ENCODE data around the gene GDF2. TPM values are rescaled to one million over a fixed set of nuclear protein-coding genes. Genes with fewer than 3 reads are reported as not detected.
A peak's percentile ranks its signal among the peaks of the same experiment; 100 is the strongest.

GDF2 gene
- total and polyA plus RNA-seq, 4 donors: not detected

GRCh38 chr10:47287365-47287802, 34.9 kb upstream of the GDF2 start:
- Histone ChIP-seq H3K27ac (ENCODE audit: low read depth in 1 of 2, low read length in 1 of 2) (no peak overlapping the region), H3K36me3 (ENCODE audit: control insufficient read depth in 4 of 4, insufficient read depth in 4 of 4, low read length in 4 of 4) (no peaks in the 10 kb centered on the region), H3K9me3 (ENCODE audit: control insufficient read depth in 4 of 4, insufficient read depth in 3 of 4, low read length in 3 of 4) (peaks cover 0 to 3% (median 0%) of the 10 kb centered on the region in 4 donors), H3K4me1 (ENCODE audit: control insufficient read depth in 5 of 5, insufficient read depth in 5 of 5, low read length in 5 of 5) (peaks cover 0 to 16% (median 3%) of the 10 kb centered on the region in 5 donors), H3K27me3 (ENCODE audit: control insufficient read depth in 3 of 3, insufficient read depth in 3 of 3, low read length in 2 of 3) (no peaks in the 10 kb centered on the region), H3K4me3 (no peak overlapping the region), H3K9ac (ENCODE audit: insufficient read depth in 1 of 2, low read length in 2 of 2) (no peak overlapping the region)
- WGBS, 2 donors: 63 to 82% methylated on average over 12 of the region's 12 CpGs
- no peak for ATAC-seq (ENCODE audit: insufficient read depth, low FRiP score)
- TF ChIP-seq CTCF (IDR thresholded peaks at IDR 0.05; ENCODE audit: control extremely low read depth, extremely low read depth): no peak
- peak; percentile 64 to 80 (median 65) for DNase-seq

- WGBS, 2 donors: 91 to 95% methylated on average over 6 of the region's 6 CpGs
- no peaks in the 10 kb centered on the region for H3K36me3 ChIP-seq (ENCODE audit: control insufficient read depth in 4 of 4, insufficient read depth in 4 of 4, low read length in 4 of 4)
- H3K9ac ChIP-seq (ENCODE audit: insufficient read depth in 1 of 2, low read length in 2 of 2): no peak overlapping the region
- H3K4me3 ChIP-seq: no peak overlapping the region
- DNase-seq (no peak), ATAC-seq (ENCODE audit: insufficient read depth, low FRiP score) (no peak)
- TF ChIP-seq CTCF (IDR thresholded peaks at IDR 0.05; ENCODE audit: control extremely low read depth, extremely low read depth): no peak
- peaks cover 0 to 16% (median 3%) of the 10 kb centered on the region in 5 donors for H3K4me1 ChIP-seq (ENCODE audit: control insufficient read depth in 5 of 5, insufficient read depth in 5 of 5, low read length in 5 of 5)
- H3K27ac ChIP-seq (ENCODE audit: low read depth in 1 of 2, low read length in 1 of 2): no peak overlapping the region
- no peaks in the 10 kb centered on the region for H3K27me3 ChIP-seq (ENCODE audit: control insufficient read depth in 3 of 3, insufficient read depth in 3 of 3, low read length in 2 of 3)
- H3K9me3 ChIP-seq (ENCODE audit: control insufficient read depth in 4 of 4, insufficient read depth in 3 of 4, low read length in 3 of 4): peaks cover 0 to 3% (median 0%) of the 10 kb centered on the region in 4 donors
Measured at GRCh38 chr10:47287805-47288204, 34.4 kb upstream of the GDF2 start.

- WGBS, 2 donors: 87 to 92% methylated on average over 8 of the region's 8 CpGs
- peaks cover 0 to 16% (median 3%) of the 10 kb centered on the region in 5 donors for H3K4me1 ChIP-seq (ENCODE audit: control insufficient read depth in 5 of 5, insufficient read depth in 5 of 5, low read length in 5 of 5)
- H3K36me3 ChIP-seq (ENCODE audit: control insufficient read depth in 4 of 4, insufficient read depth in 4 of 4, low read length in 4 of 4): no peaks in the 10 kb centered on the region
- H3K4me3 ChIP-seq: no peak overlapping the region
- no peak for ATAC-seq (ENCODE audit: insufficient read depth, low FRiP score)
- peaks cover 0 to 3% (median 0%) of the 10 kb centered on the region in 4 donors for H3K9me3 ChIP-seq (ENCODE audit: control insufficient read depth in 4 of 4, insufficient read depth in 3 of 4, low read length in 3 of 4)
- TF ChIP-seq CTCF (IDR thresholded peaks at IDR 0.05; ENCODE audit: control extremely low read depth, extremely low read depth): no peak
- H3K9ac ChIP-seq (ENCODE audit: insufficient read depth in 1 of 2, low read length in 2 of 2): no peak overlapping the region
- H3K27me3 ChIP-seq (ENCODE audit: control insufficient read depth in 3 of 3, insufficient read depth in 3 of 3, low read length in 2 of 3): no peaks in the 10 kb centered on the region
- no peak for DNase-seq
- H3K27ac ChIP-seq (ENCODE audit: low read depth in 1 of 2, low read length in 1 of 2): no peak overlapping the region
Measured at GRCh38 chr10:47288236-47288635, 34.0 kb upstream of the GDF2 start.

- no peak overlapping the region for H3K9ac ChIP-seq (ENCODE audit: insufficient read depth in 1 of 2, low read length in 2 of 2)
- H3K27ac ChIP-seq (ENCODE audit: low read depth in 1 of 2, low read length in 1 of 2): no peak overlapping the region
- no peaks in the 10 kb centered on the region for H3K36me3 ChIP-seq (ENCODE audit: control insufficient read depth in 4 of 4, insufficient read depth in 4 of 4, low read length in 4 of 4)
- no peak for TF ChIP-seq CTCF (IDR thresholded peaks at IDR 0.05; ENCODE audit: control extremely low read depth, extremely low read depth)
- ATAC-seq (ENCODE audit: insufficient read depth, low FRiP score): no peak
- H3K9me3 ChIP-seq (ENCODE audit: control insufficient read depth in 4 of 4, insufficient read depth in 3 of 4, low read length in 3 of 4): peaks cover 0 to 3% (median 0%) of the 10 kb centered on the region in 4 donors
- DNase-seq: no peak
- 66 to 70% methylated on average over 9 of the region's 9 CpGs for WGBS, 2 donors
- no peaks in the 10 kb centered on the region for H3K27me3 ChIP-seq (ENCODE audit: control insufficient read depth in 3 of 3, insufficient read depth in 3 of 3, low read length in 2 of 3)
- H3K4me3 ChIP-seq: no peak overlapping the region
- peaks cover 0 to 16% (median 3%) of the 10 kb centered on the region in 5 donors for H3K4me1 ChIP-seq (ENCODE audit: control insufficient read depth in 5 of 5, insufficient read depth in 5 of 5, low read length in 5 of 5)
Measured at GRCh38 chr10:47288916-47289495, 33.2 kb upstream of the GDF2 start.

Measured in lung (tissue), 12 donors.